GM21825 (cell line): ENCODE measurements around the gene QPCT.

Experiments used
- ATAC-seq: cut with Tn5 transposase; IDR thresholded peaks from one replicate; pipeline ENCODE4 v1.9.1; 2021; ENCODE audit warnings: mild to moderate bottlenecking, moderate library complexity; ENCODE audit not compliant: unreplicated experiment

QPCT gene

DNA sequence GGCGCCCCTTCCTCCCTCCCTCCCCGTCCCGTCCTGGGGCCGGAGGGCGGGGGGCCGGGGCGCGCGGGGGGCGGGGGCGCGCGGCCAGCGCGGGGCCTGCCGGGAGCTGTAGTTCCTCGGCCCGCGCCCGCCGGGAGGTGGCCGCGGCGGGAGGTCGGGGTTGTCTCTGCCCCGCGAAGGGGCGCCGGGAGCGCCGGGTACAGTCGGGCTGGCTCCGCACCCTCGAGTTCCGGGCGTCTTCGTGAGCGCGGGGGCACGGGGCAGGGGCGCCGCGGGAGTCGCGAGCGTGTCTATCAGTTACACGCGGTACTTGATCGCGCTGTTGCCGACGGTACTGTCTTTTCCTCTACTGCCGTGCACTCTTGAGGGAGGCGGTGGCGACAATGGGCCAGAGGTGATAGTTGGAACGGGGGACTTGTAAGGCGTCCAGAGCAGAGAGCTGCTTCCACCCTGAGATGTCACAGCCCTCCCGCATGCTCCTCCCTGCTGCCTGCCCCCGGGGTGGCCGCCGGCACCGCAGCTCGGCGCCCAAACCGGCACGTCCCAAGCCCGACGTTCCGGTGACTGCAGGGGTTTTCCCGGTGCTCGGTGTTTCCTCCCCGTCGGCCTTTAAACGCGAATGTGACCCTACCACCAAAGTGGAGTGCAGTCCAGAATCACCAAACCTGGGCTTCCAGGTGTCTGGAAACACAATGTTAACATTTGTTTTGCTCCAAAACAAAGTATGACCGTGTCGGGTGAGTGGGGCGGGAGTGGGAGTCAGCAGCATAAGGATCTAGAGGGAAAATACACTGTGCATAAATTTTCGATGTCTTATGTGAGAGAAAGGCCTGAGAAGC lies 19.4 kb upstream of the QPCT start, which contains the start of gene PRKD3:
Gene PRKD3 (minus strand): TSS at position 48 of the 839 bp plus-strand sequence. CDS start 8,309 bp downstream, outside the sequence.
- ATAC-seq, result peak; percentile 61

DNA sequence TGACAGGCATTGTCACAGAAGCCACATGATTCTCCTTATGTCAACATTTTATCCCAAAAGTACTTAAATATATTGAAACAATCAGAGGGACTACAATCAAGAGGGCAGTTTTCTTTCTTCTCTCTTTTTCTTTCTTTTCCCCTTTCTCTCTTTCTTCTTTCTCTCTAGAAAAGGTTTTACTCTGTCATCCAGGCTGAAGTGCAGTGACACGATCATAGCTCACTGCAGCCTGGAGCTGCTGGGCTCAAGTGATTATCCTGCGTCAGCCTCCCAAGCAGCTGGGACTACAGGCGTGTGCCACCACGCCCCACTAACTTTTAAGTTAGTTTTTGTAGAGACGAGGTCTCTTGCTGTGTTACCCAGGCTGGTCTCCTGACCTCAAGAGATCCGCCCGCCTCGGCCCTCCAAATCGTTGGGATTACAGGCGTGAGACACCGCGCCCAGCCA lies 18.8 kb upstream of the QPCT start:
- ATAC-seq, result no peak

DNA sequence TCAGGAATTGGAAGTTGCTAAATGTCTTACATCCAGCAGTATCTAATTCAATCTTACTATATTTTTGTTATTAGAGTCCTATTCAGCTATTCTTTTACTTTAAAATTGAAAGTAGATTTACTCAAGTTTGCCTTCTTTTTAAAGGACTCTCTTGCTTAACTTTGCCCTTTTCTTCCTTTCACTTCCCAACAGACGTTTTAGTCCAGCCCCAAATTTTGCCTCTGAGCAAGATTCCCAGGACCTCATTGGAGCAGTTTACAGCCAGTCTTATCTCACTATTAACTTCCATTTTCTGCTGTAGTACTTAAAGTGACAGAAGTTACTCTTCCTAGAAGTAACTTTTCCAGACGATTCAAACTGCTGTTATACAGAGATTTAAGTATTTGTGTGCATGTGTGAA lies 18.1 kb upstream of the QPCT start:
- ATAC-seq, result no peak

DNA sequence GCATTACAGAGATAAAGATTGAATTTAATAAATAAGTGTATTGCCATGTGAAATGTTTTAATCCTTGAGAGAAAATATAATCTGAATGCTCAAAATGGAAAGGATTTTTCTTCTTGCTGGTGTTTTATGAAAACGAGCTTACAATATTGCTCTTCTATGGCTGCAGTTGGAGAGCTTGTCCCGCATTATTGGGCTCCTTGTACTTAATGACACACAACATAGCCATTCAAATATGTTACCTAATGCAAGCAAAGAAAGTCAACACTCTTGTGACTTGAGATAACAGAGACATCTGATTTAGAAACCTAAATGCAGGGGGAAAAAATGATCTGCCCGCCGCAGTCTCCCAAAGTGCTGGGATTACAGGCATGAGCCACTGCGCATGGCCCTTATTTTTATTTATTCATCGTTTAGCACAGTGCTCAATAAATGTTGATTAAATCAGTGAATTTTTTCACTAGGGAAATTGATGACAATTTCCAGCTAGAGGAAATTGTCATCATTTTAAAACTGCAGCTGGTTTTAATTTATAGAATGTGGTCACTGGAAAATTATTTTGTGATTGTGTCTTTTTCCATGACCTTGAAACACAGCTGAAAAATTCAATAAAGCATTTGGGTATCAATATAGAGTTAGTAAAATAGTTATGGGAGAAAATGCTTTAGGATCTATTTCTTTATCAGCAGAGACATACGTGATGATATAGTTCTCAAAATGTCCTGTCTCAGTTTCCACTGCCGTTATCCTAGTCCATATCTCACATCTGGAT lies 17.4 kb upstream of the QPCT start:
- ATAC-seq, result no peak

DNA sequence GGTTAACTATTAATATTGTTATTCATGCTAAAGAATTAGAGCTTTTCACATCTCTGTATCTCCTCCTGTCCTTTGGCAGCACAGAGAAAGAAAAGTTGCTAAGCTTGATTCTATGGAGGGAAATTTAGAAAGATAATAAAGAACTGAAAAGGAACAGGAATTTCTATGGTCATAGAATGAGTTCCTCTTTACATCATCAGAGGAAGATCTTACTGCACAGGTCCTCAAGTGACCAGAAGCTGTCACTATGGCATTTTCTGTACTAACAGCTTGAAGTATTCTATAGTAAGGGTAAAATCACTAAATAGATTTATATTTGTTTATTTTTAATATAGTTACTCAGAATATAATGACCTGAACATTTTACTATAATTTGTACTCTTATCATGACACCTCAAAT lies 13.7 kb upstream of the QPCT start:
- ATAC-seq, result no peak

DNA sequence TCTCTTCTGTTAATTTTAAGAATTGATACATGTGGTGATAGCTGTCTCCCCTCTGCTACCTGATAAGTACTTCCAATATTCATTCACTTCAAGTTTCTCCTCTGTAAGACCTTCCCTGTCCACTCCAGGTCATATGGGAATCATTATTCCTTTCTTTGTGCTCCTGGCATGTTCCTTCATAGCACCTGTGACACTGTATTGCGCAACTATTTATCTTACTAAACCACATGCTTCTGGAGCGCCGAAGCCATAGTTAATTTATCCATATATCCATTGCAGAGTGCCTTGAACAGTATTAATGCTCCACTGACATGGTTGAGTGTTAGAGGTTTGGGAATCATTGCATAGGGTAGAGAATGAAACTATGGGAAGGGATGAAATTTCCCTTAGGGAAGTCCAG lies 11.9 kb upstream of the QPCT start:
- ATAC-seq, result no peak

DNA sequence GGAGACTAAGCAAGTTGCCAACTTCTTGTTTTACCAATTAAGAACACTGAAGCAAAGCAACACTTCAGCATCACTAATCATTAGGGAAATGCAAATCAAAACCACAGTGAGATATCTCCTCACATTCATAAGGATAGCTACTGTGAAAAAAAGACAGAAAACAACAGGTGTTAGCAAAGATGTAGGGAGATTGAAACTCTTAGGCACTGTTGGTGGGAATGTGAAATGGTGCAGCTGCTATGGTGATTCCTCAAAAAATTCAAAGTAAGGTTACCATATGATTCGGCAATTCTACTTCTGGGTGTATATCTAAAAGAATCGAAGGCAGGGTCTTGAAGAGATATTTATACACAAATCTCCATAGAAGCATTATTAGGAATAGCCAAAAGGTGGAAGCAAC lies 11.2 kb upstream of the QPCT start:
- no peak for ATAC-seq

DNA sequence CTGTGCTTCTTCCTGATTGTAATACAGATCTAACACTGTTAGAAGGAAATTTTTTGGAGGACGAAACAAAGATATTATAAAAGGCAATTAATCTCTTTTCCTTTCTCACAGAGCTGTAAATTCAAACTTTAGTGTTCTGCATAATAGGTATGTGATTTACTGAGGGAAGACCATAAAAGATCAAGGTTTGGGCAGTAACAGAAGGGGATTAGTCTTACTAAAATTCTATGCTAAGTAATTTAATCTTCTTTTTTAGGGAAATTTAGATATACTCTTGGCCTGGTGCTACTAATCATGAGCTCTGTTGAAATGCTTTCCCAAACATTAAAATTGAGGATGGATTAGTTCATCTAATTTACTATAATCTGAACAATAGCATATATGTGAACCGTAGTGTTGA lies 8.8 kb upstream of the QPCT start:
- no peak for ATAC-seq

DNA sequence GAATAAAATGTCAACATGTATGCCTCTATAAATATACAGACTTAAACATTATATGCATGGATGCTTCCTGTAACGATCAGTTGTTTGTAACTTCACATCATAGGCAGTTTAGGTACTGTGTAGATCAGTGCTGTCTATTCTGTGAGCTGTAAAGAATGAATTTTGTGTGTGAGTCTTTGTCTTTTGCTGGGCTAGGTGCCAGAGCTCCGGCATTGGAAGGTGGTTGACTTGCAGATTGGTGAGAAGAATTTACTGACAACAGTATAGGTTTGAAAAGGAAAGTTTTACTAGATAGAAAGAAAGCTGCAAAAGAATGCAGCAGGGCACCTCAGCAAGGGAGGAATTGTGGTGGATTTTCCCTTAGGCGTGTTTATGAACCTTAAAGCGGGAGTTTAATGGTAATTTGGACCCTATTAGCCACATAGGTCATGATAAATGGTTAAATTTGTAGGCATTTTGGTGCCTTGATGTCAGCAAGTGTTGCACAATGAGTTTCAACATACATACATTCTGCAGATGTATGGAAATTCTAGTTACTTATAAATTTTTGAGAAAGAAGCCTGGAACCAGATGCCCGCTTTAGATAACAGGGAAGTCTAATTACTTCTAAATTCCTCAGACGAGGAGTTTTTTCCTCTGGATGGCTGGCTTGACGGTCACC lies 6.7 kb upstream of the QPCT start:
- no peak for ATAC-seq

DNA sequence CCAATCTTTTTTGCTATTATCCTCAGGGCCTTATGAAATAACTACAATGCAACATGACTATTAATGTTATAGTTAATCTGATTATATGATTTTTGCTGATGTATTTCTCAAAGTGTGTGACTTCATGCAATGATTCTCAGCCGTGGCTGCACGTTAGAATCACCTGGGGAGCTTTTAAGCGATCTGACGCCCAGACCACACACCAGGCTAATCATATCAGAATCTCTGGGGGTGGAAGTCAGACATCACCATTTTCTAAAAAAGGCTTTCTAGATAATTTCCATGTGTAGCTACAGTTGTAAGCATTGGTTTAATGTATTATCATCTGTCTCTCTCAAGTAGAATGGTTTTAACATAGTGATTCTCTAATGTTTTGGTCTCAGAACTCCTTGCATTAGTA lies 5.5 kb upstream of the QPCT start:
- no peak for ATAC-seq

DNA sequence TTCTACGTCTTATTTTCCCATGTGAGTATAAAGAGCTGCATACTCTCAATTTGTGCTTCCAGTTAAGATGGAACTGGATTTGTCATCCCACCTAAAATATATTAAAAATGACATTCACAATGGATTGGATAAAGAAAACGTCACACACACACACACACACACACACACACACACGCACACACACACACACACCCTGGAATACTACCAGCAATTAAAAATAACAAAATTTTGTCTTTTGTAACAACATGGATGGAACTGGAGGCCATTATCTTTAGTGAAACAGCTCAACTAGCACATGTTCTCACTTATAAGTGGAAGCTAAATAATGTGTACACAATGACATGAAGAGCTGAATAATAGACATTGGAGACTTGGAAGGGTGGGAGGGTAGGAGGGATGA lies 3.8 kb upstream of the QPCT start:
- no peak for ATAC-seq

DNA sequence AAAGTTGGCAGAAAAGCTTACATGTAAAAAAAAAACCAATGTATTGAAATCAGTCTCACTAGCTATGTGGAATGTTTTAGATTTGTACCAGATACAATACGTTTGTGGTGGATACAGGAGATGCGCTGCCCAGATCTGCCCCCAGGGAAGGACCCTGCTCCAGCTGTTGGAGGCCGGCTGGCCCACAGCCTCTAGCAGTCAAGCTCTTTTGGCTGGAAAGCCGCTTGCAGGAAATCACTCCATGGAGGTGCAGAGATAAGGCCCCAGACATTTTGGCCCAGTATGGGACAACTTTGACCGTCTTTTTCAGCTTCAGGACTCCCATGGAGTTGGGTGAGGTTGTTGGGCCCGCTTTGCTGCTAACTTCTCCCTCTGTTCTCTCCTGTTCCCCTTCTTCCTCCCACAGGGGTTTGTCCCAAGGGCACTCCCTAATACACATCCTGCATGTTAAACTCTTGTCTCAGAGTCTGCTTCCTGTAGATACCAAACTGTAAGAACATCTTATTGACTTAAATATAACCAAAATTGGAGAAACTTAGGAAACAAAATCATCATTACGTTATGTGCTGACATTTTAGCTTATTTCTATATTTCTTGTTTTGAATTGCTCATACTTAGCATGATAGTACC lies 1.7 kb upstream of the QPCT start:
- ATAC-seq, result no peak

DNA sequence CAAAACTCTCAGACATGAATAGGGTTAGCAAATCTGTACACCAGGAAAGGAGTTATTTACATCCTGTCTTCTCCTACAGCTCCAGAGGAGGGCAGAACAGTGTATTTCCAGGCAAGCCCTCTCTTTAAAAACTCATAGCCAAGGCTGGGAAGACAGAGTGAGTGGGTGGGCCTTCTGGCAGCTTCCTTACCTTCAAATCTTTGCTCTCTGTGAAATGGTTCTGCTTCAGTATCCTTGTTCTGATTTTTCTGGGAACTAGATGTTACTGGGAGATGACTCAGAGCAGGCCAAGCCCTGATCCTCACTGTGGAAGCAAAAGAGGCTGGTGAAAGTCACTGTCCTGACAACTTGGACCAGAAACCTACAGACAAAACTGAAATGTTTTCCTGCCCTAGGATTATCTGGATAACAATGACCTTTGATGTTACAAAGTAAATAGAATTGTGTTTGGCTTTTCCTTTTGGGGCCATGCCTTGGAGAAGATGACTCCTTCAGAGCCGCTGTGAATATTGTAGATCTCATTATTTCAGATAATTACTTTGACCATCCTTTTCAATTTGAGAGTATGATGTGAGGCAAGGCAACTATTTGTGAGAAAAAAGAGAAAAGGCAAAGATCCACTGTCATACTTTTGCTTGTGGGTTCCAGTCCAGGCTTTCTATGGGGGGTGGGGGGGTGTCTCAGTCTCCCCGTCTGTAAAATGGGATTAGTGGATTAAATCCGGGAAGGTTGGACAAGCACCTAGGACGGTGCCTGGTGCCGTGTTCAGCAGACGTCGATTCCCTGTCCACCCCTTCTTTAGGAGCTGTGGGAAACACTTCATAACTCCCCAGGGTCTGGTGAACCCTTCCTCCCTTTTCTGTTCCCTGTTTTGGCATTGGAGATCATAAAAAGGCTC lies 644 bp upstream of the QPCT start:
- ATAC-seq, result no peak

DNA sequence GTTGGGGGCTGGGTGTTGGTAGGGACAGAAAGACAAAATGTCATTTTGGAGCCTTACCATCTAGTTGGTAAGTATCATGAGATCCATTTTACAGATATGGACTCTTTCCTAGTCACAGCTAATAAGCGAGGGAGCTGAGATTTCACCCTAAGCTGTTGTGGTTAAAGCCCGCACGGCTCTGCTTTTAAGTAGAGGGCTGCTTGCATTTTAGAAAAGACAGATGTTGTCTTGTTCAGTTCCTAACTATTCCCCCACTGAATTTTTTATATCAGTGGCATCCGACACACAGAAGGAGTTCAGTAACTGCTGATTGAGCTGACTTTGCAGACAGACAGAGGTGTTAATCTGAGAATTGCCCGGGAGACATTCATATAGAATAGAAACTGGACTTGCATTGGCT lies 3.7 kb downstream of the QPCT start:
- no peak for ATAC-seq

DNA sequence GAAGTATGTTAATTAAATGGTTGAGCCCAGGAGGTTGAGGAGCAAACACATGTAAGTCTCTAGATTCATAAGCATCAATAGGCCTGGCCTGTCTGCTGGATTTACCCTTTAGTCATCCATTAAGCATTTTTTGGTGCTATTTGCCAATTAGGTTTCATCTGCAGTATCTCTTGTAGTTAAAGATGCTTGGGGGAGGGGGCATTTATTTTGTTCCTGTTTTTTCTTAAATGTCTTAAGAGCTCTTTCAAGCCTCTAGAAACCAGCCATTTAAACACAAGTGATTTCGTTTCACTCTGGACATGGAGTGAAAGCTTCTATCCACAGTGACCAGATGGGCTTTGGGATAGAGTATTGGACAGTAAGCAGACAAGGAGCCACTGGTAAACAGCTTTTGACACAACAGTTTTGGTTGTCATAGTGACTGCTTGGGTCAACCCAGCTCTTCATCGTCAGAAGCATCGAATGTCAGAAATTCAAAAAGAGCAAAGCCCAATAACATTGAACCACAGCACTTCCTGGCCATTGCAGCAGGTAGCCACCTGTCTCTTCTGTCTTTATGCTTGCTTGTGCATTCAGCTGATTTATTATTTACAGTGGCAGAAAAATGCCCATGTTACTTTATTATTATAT lies 4.9 kb downstream of the QPCT start:
- no peak for ATAC-seq

DNA sequence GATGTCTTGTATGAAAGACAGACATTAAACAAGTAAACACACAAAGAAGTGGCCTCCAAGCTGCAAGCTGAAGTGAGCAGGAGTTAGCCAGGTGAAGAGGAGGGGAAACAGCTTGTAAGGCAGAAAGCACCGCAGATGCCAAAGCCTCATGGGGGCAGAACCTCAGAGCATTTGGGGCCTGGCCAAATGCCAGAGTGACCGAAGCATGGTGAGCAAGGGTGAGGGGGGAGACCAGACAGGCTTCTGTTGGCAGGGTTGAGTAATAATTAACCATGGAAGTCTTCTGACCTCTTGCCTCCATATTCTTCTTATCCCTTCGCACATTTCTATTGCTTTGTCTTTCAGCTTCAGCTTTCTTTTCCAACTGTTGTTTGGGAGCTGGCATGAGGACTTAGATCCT lies 5.6 kb downstream of the QPCT start:
- ATAC-seq, result peak; percentile 83

DNA sequence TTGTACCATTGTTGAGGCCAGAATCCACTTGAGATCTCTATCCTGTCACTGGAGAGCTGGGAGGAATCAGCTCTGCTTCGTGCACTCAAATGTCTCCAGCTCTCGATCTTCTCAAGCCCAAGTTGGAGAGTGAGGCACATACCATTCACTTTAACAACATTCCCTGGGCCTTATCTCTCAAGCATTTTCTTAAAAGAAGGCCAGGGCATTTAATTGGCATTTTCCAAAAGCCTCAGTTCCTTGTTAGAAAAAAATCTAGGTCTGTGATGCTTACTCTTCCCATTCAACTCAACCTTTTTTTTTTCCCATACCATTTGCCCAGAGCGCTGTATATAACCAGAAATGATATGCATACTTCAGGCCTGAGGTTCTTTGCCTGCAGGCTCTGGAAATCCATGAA lies 10.1 kb downstream of the QPCT start:
- no peak for ATAC-seq

DNA sequence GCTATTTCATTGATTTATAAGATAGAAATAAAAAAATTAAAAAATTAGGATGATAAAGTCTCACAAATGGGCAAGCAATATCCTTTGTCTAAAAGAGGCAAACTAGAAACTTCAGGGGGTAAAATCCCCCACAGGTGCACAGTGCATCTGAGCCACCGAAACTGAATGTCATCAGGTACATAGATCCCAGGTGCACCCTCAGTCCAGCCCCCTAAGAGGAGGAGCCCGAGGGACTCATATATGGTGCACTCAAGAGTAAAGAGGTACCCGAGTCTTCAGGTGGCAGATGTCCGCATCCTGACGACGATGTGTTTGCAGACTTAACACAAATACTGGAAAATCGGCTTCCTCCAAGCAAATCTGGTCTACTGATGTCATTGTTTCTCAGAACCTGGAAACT lies 11.3 kb downstream of the QPCT start:
- ATAC-seq, result no peak

DNA sequence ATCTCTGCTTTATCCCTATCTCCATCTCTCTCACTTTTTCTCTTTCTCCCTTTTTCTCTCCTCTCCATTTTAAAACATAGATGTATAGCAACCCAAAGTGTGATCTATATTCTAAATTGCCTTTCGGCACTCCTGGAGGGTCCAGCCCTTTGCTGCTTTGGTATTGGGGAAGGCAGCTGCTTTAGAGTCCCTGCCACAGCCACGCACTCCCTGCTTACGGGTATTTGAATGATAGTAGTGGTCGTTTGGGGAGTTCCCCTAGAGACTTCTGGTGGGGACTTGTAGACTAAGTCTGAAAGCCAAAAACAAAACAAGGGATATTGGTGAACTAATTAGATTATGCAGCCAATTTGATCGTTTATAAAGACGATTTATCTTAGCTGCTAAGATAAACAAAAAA lies 11.9 kb downstream of the QPCT start:
- no peak for ATAC-seq

DNA sequence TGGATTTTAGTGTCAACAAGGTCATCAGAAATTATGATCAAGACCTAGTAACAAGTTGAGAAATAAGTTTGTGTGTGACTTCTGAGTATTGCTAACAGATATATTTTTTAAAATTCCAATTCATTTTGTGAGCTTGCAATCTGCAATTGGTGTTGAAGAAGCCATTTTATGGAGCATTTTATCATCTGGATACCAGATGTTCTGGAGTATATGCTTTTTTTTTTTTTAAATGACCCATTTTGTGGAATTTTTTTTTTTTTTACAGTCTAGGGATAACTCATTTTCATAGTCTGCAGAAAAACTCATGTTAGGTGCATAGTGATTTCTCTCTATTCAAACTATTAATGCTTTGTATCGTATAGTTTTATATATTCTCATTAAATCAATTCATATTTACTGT lies 12.6 kb downstream of the QPCT start:
- ATAC-seq, result no peak
